Memory B cell (primary cell): ENCODE data around the gene REXO5.

ENCODE experiments used
- ATAC-seq: fragments of 150-1000 bp; cut with Tn5 transposase; 2 replicates; pipeline ENCODE4 v1.10.0; 2021; ENCODE audit warnings: low read depth, mild to moderate bottlenecking, moderate library complexity
- DNase-seq, 2 donors: peaks; one replicate each; pipeline ENCODE4 v3.0.0; 2022; ENCODE audit warnings: low spot score in 2 of 2
- H3K27ac Mint-ChIP-seq: one replicate; pipeline ENCODE4 v1.8.0; 2022; ENCODE audit warnings: mild to moderate bottlenecking, moderate library complexity, mixed read lengths
- H3K27me3 Mint-ChIP-seq: one replicate; pipeline ENCODE4 v1.8.0; 2022; ENCODE audit warnings: mixed read lengths
- H3K36me3 Mint-ChIP-seq: one replicate; pipeline ENCODE4 v1.8.0; 2022; ENCODE audit warnings: mild to moderate bottlenecking, mixed read lengths
- H3K4me1 Mint-ChIP-seq: one replicate; pipeline ENCODE4 v1.8.0; 2022; ENCODE audit warnings: mixed read lengths
- H3K4me3 Mint-ChIP-seq: one replicate; pipeline ENCODE4 v1.8.0; 2022; ENCODE audit warnings: mild to moderate bottlenecking, moderate library complexity, mixed read lengths
- H3K9me3 Mint-ChIP-seq: one replicate; pipeline ENCODE4 v1.8.0; 2022; ENCODE audit warnings: mixed read lengths

The REXO5 gene

DNA sequence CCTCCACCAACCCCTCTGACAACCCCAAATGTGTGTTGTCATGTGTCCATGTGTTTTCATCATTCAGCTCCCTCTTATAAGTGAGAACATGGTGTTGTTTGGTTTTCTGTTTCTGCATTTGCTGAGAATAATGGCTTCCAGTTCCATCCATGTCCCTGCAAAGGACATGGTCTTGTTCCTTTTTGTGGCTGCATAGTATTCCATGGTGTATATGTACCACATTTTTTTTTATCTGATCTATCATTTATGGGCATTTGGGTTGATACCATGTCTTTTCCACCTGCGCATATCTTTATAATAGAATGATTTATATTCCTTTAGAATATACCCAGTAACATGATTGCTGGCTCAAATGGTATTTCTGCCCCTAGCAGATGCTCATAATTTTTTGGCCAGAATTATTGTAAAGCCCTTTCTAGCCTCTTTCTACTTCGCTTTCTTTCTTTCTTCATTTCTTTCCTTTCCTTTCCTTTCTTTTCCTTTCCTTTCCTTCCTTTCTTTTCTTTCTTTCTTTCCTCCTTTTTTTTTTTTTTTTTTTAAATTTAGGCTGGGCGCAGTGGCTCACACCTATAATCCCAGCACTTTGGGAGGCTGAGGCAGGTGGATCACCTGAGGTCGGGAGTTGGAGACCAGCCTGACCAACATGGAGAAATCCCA lies 12.7 kb downstream of the REXO5 start:
- no peaks in the 10 kb centered on the region for H3K27me3 Mint-ChIP-seq
- no peaks in the 10 kb centered on the region for H3K36me3 Mint-ChIP-seq
- DNase-seq (no peak), ATAC-seq (no peak)
- H3K4me1 Mint-ChIP-seq: no peaks in the 10 kb centered on the region
- no peaks in the 10 kb centered on the region for H3K9me3 Mint-ChIP-seq
- H3K27ac Mint-ChIP-seq: no peak overlapping the region
- no peak overlapping the region for H3K4me3 Mint-ChIP-seq

DNA sequence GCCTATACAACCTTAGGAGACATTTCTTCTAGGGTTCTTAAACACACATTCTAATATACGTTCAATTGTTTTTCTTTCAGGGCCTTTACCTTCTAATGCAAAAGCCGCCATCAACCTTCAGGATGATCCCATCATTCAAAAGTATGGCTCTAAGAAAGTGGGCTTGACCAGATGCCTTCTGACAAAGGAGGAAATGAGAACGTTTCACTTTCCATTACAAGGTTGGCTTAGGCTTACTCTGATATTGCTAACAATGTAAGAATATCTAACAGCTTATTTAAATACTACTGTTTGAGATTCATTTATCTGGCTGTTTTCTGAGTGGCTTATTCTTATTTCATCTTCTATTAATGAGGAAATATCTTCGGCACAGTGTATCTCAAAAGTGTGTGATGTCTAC lies 15.4 kb downstream of the REXO5 start:
- no peak overlapping the region for H3K27ac Mint-ChIP-seq
- ATAC-seq: no peak
- no peaks in the 10 kb centered on the region for H3K27me3 Mint-ChIP-seq
- H3K36me3 Mint-ChIP-seq: no peaks in the 10 kb centered on the region
- no peak overlapping the region for H3K4me3 Mint-ChIP-seq
- DNase-seq: no peak
- no peaks in the 10 kb centered on the region for H3K9me3 Mint-ChIP-seq
- H3K4me1 Mint-ChIP-seq: no peaks in the 10 kb centered on the region

DNA sequence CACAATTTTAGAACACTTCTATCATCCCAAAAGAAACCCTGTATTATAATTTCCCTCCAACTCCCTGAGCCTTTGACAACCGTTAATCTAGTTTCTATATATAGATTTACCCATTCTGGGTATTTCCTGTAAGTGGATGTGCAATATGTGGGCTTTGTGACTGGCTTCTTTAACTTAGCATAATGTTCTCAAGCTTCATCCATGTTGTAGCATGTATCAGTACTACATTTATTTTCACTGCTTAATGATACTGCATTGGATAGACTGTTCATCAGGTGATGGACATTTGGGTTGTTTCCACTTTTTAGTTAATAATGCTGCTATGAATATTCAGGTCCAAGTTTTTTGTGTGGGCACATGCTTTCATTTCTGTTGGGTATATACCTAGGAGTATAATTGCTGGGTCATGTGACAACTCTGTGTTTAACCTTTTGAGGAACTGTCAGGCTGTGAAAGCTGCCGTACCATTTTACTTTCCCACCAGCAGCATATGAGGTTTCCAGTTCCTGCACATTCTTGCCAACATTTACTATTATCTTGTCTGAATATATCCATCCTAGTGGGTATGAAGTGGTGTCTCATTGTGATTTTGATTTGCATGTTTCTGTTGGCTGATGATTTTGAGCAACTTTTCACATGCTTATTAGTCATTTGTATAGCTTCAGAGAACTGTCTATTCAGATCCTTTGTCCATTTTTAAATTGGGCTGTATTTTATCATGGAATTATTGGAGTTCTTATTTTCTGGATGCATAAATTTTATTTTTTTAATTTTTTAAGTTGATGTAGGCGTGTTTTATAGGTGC lies 16.4 kb downstream of the REXO5 start:
- ATAC-seq: no peak
- Mint-ChIP-seq H3K27ac (no peak overlapping the region), H3K9me3 (no peaks in the 10 kb centered on the region), H3K36me3 (no peaks in the 10 kb centered on the region), H3K27me3 (no peaks in the 10 kb centered on the region), H3K4me3 (no peak overlapping the region), H3K4me1 (no peaks in the 10 kb centered on the region)
- no peak for DNase-seq

DNA sequence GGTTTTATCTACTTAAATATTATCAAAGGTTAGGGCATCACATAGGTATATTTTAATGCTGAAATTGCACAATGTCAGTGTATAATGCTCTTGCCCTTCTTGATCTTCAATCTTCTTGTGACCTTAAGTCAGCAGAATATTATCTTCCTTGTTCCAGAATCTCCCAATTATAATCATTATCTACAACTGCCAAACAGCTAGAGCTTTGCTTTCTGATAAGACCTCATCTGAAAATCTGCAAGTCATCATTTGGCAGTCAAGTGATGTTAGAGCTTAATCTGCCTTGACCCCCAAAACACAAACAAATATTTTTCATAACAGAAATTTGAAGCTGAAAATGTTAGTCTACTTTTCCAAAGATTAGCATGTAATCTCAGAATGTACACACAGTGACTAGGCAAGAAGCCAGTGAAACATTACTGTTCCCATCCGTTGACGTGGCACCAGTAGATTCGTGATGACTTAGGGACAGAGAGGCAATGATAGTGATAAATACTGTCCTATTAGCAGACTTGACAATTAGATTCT lies 19.8 kb downstream of the REXO5 start:
- DNase-seq (no peak), ATAC-seq (no peak)
- Mint-ChIP-seq H3K27ac (no peak overlapping the region), H3K4me1 (no peaks in the 10 kb centered on the region), H3K27me3 (no peaks in the 10 kb centered on the region), H3K4me3 (no peak overlapping the region), H3K9me3 (no peaks in the 10 kb centered on the region), H3K36me3 (no peaks in the 10 kb centered on the region)

DNA sequence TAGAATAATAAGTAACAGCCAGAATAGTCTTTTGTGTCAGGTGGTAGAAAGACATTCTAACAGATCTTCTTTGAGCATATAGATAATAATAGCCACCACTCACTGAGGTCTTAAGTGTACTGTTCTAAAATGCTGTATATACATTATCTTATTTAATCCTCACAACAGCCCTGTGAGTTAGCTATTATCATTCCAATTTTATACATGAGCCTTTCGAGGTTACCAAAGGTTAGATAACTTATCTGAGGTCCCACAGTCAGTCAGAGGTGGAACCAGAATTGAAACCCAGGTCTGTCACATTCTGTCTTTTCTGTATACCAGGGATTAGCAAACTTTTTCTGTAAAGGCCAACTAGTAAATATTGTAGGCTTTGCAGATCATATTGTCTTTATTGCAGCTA lies 23.2 kb downstream of the REXO5 start:
- no peaks in the 10 kb centered on the region for H3K9me3 Mint-ChIP-seq
- ATAC-seq (no peak), DNase-seq (no peak)
- no peaks in the 10 kb centered on the region for H3K36me3 Mint-ChIP-seq
- H3K4me3 Mint-ChIP-seq: no peak overlapping the region
- H3K27me3 Mint-ChIP-seq: no peaks in the 10 kb centered on the region
- no peaks in the 10 kb centered on the region for H3K4me1 Mint-ChIP-seq
- no peak overlapping the region for H3K27ac Mint-ChIP-seq

DNA sequence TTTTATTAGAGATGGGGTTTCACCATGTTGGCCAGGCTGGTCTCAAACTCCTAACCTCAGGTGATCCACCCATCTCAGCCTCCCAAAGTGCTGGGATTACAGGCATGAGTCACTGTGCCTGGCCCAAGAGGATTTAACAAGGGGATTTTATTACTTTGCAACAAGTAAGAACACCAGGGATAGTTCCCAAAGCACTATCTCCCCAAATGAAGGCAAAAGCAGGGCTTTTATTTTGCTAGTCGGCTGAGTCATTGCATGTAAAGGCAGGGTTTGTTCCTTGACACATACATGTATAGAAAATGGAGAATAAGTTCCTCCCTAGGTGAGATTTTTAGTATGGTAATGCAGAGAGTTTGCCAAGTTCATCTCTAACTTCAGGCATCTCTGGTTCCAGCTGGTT lies 24.0 kb downstream of the REXO5 start:
- H3K36me3 Mint-ChIP-seq: peaks cover 2% of the 10 kb centered on the region

DNA sequence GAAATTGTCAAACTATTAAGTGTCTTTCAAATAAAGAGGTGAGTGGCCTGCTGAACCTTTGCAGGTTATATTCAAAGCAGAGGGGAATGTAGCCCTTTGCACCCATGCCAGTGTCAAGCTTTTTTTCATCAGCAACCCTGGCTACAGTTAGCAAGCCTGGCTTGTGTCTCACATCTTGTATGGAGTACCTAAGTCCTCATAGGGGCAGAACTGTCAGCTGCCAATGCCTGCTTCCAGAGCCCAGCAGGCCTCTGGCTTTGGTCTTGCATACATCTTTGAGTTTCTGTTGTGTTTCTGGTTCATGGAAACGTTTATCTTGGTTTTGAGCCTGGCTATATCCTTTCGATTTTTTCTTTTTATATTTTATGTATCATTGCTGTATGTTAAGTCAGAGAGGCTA lies 26.8 kb downstream of the REXO5 start:
- no peak for DNase-seq
- Mint-ChIP-seq H3K4me3 (no peak overlapping the region), H3K4me1 (peaks cover 2% of the 10 kb centered on the region), H3K9me3 (peaks cover 6% of the 10 kb centered on the region), H3K27ac (no peak overlapping the region), H3K36me3 (peaks cover 5% of the 10 kb centered on the region), H3K27me3 (no peaks in the 10 kb centered on the region)
- no peak for ATAC-seq

More for the DNA sequence above, 24.0 kb downstream of the REXO5 start:
- ATAC-seq: no peak
- no peak for DNase-seq
- H3K4me3 Mint-ChIP-seq: no peak overlapping the region
- H3K9me3 Mint-ChIP-seq: peaks cover 2% of the 10 kb centered on the region
- H3K4me1 Mint-ChIP-seq: no peaks in the 10 kb centered on the region
- no peak overlapping the region for H3K27ac Mint-ChIP-seq
- H3K27me3 Mint-ChIP-seq: no peaks in the 10 kb centered on the region

DNA sequence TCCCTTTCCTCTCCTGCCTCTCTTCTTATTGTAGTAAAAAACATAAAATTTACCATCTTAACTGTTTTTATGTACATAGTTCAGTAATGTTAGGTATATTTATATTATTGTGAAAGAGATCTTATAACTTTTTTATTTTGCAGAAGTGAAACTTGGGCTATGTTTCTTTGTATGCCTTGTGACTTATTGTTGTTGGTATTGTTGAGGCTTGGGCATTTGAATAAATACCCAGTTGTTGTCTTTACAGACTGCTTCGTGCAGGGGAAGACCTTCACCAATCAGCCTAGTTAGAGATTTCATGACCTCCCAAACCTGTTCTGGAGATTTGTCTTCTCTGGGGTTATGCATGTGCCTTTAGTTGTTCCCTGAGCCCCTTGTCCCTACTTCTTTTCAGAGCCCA lies 31.9 kb downstream of the REXO5 start:
- H3K9me3 Mint-ChIP-seq: peaks cover 6% of the 10 kb centered on the region
- peak overlapping the region; percentile 77 for H3K27ac Mint-ChIP-seq
- no peak overlapping the region for H3K4me3 Mint-ChIP-seq

DNA sequence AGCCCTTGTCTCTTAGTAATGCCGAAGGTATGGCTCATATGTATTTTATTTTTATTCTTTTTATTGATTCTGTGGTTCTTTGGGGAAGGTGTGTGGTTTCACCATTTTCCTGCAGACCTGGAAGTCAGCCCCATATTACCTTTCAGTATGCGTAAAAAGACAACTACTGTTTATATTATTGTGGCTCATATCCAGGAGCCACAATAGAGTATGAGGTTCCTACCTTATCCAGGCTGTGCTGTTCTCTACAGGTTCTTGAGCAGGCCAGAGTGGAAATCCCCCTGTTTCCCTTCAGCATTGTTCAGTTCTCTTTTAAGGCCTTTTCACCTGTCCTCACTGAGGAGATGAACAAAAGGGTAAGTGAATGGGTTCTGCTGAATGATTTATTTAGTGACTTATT lies 33.2 kb downstream of the REXO5 start:
- H3K36me3 Mint-ChIP-seq: peaks cover 5% of the 10 kb centered on the region
- H3K27me3 Mint-ChIP-seq: no peaks in the 10 kb centered on the region
- no peak overlapping the region for H3K4me3 Mint-ChIP-seq
- H3K9me3 Mint-ChIP-seq: peaks cover 6% of the 10 kb centered on the region
- ATAC-seq: peak; percentile 53
- DNase-seq: no peak
- H3K4me1 Mint-ChIP-seq: peaks cover 8% of the 10 kb centered on the region
- H3K27ac Mint-ChIP-seq: no peak overlapping the region

More for the DNA sequence above, 31.9 kb downstream of the REXO5 start:
- ATAC-seq: peak; percentile 74
- Mint-ChIP-seq H3K4me1 (peaks cover 8% of the 10 kb centered on the region), H3K36me3 (peaks cover 5% of the 10 kb centered on the region), H3K27me3 (no peaks in the 10 kb centered on the region)
- no peak for DNase-seq

DNA sequence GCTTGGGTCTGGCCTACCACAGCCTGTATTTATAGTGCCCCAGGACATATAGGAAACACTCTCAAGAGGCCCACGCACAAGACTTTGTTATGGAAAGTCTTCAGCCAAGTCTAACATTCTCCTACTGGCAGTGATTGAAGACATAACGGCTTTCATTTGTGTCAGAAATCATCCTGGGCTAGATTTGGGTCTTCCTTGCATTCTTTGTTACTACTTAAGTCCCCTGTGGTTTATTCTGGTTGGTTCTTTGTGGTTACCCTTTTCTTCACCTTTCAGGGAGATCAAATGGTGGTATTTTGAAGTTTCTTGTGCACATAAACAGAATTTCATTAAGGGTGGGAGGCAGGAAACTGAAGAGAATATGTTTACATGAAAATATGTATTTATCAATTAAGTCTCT lies 37.7 kb downstream of the REXO5 start:
- H3K9me3 Mint-ChIP-seq: no peaks in the 10 kb centered on the region
- H3K4me1 Mint-ChIP-seq: no peaks in the 10 kb centered on the region
- DNase-seq: no peak
- H3K36me3 Mint-ChIP-seq: no peaks in the 10 kb centered on the region
- no peak for ATAC-seq
- no peaks in the 10 kb centered on the region for H3K27me3 Mint-ChIP-seq
- H3K27ac Mint-ChIP-seq: no peak overlapping the region
- no peak overlapping the region for H3K4me3 Mint-ChIP-seq

DNA sequence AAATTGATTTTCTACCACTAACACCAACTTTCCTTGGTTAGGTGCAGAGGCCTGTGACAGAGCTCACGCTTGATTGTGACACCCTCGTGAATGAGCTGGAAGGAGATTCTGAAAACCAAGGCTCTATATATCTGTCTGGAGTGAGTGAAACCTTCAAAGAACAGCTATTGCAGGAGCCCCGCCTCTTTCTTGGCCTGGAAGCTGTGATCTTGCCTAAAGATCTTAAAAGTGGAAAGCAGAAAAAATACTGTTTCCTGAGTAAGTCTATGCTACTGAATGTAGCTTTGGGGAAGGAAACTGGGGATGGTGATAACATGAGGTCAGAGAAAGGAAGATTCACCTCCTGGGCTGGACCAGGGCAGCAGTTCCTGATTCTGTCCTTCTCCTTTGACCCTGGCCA lies 38.3 kb downstream of the REXO5 start:
- no peak overlapping the region for H3K27ac Mint-ChIP-seq
- no peaks in the 10 kb centered on the region for H3K9me3 Mint-ChIP-seq
- no peaks in the 10 kb centered on the region for H3K4me1 Mint-ChIP-seq
- no peak for DNase-seq
- no peak overlapping the region for H3K4me3 Mint-ChIP-seq
- H3K36me3 Mint-ChIP-seq: no peaks in the 10 kb centered on the region
- no peak for ATAC-seq
- H3K27me3 Mint-ChIP-seq: no peaks in the 10 kb centered on the region

DNA sequence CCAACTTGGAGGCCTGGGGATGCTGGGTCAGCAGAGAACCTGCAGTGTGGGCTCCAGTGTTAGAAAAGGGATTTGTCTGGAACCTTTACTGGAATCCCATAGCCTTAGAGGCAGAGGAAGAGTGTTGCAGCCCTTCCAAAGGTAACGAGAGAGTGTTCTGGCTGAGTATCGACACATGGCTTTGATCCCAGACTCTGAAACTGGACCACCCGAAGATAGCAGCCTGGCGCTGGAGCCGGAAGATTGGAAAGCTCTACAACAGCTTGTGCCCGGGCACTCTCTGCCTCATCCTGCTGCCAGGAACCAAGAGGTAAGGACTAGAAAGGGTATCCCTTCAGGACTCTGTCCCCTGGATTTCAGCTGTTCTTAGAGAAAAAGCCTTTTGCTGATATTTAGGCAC lies 39.7 kb downstream of the REXO5 start:
- no peak for ATAC-seq
- Mint-ChIP-seq H3K4me3 (no peak overlapping the region), H3K27ac (no peak overlapping the region), H3K27me3 (no peaks in the 10 kb centered on the region), H3K36me3 (no peaks in the 10 kb centered on the region), H3K4me1 (peaks cover 5% of the 10 kb centered on the region), H3K9me3 (no peaks in the 10 kb centered on the region)
- no peak for DNase-seq

DNA sequence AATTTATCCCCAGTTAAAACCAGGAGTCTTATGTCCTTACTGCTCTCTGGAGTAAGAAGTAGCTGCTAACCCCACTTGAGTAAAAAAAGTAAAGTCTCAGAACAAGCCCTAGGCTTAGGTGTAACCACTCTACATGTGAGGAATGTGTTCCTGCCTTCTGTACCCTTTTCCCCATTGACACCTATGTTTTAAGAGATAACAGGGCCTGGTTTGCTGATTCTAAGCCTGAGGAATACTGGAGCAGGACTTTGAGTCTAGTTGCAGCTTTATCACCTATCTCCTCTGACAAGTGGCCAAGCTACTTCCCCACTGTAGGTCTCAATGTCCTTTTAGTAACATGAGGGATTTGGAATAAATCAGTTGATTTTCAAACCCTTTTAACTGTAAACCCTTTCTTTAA lies 40.2 kb downstream of the REXO5 start:
- DNase-seq: no peak
- no peak overlapping the region for H3K27ac Mint-ChIP-seq
- H3K36me3 Mint-ChIP-seq: no peaks in the 10 kb centered on the region

DNA sequence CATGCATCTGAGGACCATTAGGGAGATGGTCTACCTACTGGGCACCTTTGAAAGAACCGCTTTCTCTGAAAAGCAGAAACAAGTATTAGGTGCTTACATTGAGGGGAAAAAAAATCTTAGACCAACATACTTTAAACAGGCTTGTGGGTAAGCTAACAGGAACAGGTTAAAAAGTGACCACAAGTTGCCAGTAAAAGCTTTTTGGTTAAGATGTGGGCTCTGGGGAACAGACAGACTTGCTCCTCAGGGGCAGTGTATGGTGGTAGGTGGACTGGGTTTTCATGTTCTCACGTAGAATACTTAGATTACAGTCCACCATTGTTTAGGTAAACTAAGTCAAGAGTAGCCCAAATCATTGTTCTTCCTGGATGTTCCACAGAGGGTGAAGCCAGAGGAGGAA lies 41.2 kb downstream of the REXO5 start:
- no peak overlapping the region for H3K27ac Mint-ChIP-seq
- H3K4me3 Mint-ChIP-seq: no peak overlapping the region
- peaks cover 5% of the 10 kb centered on the region for H3K4me1 Mint-ChIP-seq
- no peaks in the 10 kb centered on the region for H3K36me3 Mint-ChIP-seq
- no peaks in the 10 kb centered on the region for H3K27me3 Mint-ChIP-seq
- no peaks in the 10 kb centered on the region for H3K9me3 Mint-ChIP-seq
- DNase-seq (no peak), ATAC-seq (no peak)

More for the DNA sequence above, 40.2 kb downstream of the REXO5 start:
- ATAC-seq: no peak
- Mint-ChIP-seq H3K4me3 (no peak overlapping the region), H3K9me3 (no peaks in the 10 kb centered on the region), H3K4me1 (peaks cover 5% of the 10 kb centered on the region), H3K27me3 (no peaks in the 10 kb centered on the region)
